Effector memory CD4-positive, alpha-beta T cell (primary cell): ENCODE data around the gene ONECUT1.
A peak's percentile ranks its signal among the peaks of the same experiment; 100 is the strongest.

Experiments used
- DNase-seq, 3 donors: peaks; one replicate each; pipeline ENCODE4 v3.0.0-alpha.2; 2020
- H3K27ac ChIP-seq: 2 replicates; pipeline ENCODE4 v1.7.0; 2013; ENCODE audit warnings: mild to moderate bottlenecking, low read length, moderate library complexity; ENCODE audit not compliant: insufficient read depth, poor library complexity, severe bottlenecking
- H3K27me3 ChIP-seq: replicated peaks from 2 replicates; pipeline ENCODE4 v1.7.0; 2013; ENCODE audit warnings: mild to moderate bottlenecking, low read length; ENCODE audit not compliant: insufficient read depth, control insufficient read depth, poor library complexity, severe bottlenecking
- H3K36me3 ChIP-seq: 2 replicates; pipeline ENCODE4 v1.7.0; 2013; ENCODE audit warnings: mild to moderate bottlenecking, low read length, moderate library complexity; ENCODE audit not compliant: control insufficient read depth, insufficient read depth
- H3K4me1 ChIP-seq: 2 replicates; pipeline ENCODE4 v1.7.0; 2013; ENCODE audit warnings: low read length, mild to moderate bottlenecking; ENCODE audit not compliant: control insufficient read depth, insufficient read depth, poor library complexity, severe bottlenecking
- H3K4me3 ChIP-seq: 2 replicates; pipeline ENCODE4 v1.7.0; 2013; ENCODE audit warnings: low read length, low read depth, mild to moderate bottlenecking; ENCODE audit not compliant: insufficient read depth, poor library complexity, severe bottlenecking
- H3K9me3 ChIP-seq: 2 replicates; pipeline ENCODE4 v1.7.0; 2013; ENCODE audit warnings: mild to moderate bottlenecking, low read length, moderate library complexity; ENCODE audit not compliant: control insufficient read depth

Gene ONECUT1

DNA sequence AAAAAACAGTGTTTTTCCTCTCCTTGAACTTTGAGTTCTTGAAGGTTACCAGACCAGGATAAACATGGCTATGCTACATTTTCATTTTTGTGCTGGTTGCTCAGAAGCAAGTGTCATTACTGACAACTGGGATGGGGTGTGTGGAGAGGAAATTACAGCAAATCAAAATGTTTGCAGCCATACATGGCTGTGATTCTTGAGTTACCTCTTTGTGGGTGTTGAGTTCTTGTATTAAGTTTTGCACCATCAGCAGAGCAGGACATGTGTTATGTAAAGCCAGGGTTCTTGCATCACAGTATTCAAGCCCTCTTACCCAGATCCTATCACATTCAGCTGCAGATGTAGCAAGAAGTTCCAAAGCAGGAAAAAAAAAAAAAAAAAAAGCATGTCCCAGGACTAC lies 57.0 kb downstream of the ONECUT1 start:
- Histone ChIP-seq H3K36me3 (no peaks in the 10 kb centered on the region), H3K9me3 (no peaks in the 10 kb centered on the region), H3K4me1 (peaks cover 6% of the 10 kb centered on the region), H3K27me3 (no peaks in the 10 kb centered on the region), H3K4me3 (no peak overlapping the region), H3K27ac (no peak overlapping the region)
- no peak for DNase-seq

DNA sequence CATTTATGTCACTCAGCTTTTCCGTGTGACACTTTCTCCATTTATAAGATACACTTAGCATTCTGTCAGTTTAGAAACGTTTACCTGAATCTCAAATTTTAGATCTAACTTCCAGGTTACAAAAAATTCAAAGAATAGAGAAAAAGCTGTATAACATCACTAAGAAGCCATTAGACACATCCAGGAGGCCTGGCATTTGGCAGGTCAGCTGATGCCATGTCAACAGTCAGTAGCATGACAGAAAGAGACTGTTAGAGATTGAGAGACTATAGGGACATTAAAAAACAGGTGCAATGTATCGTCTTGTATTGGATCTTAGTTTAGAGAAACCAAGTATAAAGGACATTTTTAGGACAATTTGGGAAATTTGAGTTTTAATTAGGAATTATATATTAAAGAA lies 57.6 kb downstream of the ONECUT1 start:
- Histone ChIP-seq H3K9me3 (no peaks in the 10 kb centered on the region), H3K27ac (no peak overlapping the region), H3K36me3 (no peaks in the 10 kb centered on the region), H3K4me1 (peaks cover 6% of the 10 kb centered on the region), H3K4me3 (no peak overlapping the region), H3K27me3 (no peaks in the 10 kb centered on the region)
- DNase-seq: no peak

DNA sequence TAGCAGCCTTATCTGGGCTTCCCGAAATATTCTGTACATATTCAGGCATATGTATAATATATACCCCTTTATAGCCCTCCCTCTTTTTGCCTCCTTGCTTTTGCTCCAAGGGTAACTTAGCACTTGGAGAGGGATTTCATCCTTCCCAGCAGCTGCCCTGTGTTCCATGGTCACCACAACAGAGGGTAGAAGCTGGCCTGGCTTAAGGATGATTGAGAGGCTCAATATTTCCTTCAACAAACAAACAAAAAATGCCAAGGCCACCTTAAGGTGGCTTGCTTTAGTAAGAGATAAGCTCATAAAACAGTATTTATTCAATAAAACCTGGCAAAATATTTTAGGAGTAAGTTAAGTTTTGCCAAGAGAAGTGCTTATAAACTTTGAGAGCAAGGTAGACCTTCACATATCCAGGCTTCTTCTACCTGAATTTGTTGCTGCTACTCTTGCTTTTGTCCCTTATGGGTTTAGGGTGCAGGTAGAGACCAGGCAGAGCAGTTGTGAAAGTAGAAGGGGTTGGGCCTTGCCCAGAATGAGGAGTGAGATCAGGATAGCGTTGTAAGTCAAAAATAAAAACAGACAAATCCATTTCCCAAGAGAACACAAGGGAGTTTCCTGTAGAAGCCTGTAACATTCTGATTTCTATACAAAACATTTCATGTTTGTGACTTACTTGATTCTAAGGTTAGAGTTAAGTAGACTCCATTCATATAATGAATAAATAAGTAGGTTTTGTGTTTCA lies 58.2 kb downstream of the ONECUT1 start:
- Histone ChIP-seq H3K4me1 (peaks cover 6% of the 10 kb centered on the region), H3K27me3 (no peaks in the 10 kb centered on the region), H3K36me3 (no peaks in the 10 kb centered on the region), H3K4me3 (no peak overlapping the region), H3K27ac (no peak overlapping the region), H3K9me3 (no peaks in the 10 kb centered on the region)
- no peak for DNase-seq

DNA sequence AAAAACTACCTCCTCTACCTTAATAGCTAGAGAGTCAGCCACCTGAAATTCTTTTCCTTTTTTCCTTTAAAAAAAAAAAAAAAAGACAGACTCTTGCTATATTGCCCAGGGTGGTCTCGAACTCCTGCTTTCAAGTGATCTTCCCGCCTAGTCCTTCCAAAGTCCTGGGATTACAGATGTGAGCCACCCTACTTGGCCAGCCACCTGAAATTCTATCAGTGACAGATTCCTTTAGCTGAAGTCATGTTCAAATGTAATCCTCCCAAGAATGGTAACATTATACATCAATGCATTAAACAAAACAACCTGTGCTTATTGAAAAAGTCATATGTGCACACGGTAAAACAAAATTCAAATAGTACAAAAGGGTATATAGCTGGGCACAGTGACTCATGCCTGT lies 59.1 kb downstream of the ONECUT1 start:
- H3K27me3 ChIP-seq: no peaks in the 10 kb centered on the region
- no peaks in the 10 kb centered on the region for H3K9me3 ChIP-seq
- no peak overlapping the region for H3K4me3 ChIP-seq
- H3K4me1 ChIP-seq: peaks cover 6% of the 10 kb centered on the region
- no peak overlapping the region for H3K27ac ChIP-seq
- DNase-seq: no peak
- no peaks in the 10 kb centered on the region for H3K36me3 ChIP-seq

DNA sequence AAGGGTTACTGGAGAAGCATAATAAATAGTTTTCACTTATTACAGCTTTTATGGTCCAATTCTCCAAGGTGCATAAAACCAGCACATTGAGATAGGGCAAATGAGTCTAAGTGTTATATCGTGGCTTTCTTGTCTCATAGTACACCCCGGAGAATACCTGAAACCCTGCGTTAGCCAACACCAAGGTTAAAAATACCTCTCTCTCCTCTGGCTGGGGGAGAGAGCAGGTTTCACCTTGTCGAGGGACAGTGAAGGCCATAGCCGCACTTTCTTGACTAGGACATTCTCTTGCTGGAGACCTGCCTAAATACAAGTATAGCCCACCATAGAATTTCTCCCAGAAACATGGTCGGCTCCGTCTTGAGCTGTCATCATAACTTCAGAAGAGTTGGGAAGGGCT lies 59.5 kb downstream of the ONECUT1 start:
- H3K4me3 ChIP-seq: no peak overlapping the region
- H3K9me3 ChIP-seq: no peaks in the 10 kb centered on the region
- no peak overlapping the region for H3K27ac ChIP-seq
- peaks cover 6% of the 10 kb centered on the region for H3K4me1 ChIP-seq
- no peaks in the 10 kb centered on the region for H3K27me3 ChIP-seq
- H3K36me3 ChIP-seq: no peaks in the 10 kb centered on the region
- DNase-seq: no peak

DNA sequence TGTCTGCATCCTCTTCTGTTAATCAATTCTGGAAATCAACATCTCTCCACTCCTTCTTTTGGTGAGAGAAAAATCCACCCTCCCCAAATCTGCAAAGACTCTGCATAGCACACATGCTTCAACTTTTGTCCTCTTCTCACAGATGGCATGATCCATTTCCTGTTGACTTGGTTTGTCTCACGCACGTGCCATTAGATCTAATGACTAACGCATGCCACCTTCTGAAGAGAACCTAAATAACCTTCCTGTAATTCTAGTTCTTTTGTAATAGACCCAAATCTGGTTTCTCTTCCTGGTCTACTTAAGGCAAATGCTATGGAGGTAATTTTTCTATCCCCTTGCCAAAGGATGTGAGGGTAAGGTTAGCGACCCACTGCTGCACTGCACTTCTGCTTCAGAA lies 60.0 kb downstream of the ONECUT1 start:
- no peaks in the 10 kb centered on the region for H3K9me3 ChIP-seq
- DNase-seq: peak in 2 of 3 donors; percentile 19 to 22
- peaks cover 6% of the 10 kb centered on the region for H3K4me1 ChIP-seq
- H3K36me3 ChIP-seq: no peaks in the 10 kb centered on the region
- H3K4me3 ChIP-seq: no peak overlapping the region
- H3K27ac ChIP-seq: no peak overlapping the region
- no peaks in the 10 kb centered on the region for H3K27me3 ChIP-seq

DNA sequence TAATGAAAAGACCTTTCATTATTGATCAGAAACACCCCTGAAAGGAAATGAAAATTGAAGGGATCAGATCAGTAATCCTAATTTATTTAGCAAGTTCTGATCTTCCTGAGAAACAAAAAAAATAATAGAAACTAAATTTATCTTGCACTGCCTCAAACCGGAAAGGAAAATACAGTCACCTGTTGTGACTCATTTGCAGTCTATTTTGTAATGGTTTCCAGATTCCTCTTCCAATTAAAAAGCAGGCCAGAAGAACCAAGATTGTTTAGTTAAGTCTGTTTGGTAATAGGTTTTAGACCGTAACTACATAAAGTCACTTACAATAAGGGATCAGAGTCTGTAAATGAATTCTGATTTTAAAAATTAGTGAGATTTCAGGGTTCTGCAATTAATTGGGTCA lies 61.2 kb downstream of the ONECUT1 start:
- no peak for DNase-seq
- no peaks in the 10 kb centered on the region for H3K9me3 ChIP-seq
- H3K36me3 ChIP-seq: no peaks in the 10 kb centered on the region
- H3K4me1 ChIP-seq: peaks cover 6% of the 10 kb centered on the region
- no peaks in the 10 kb centered on the region for H3K27me3 ChIP-seq
- H3K4me3 ChIP-seq: no peak overlapping the region
- H3K27ac ChIP-seq: no peak overlapping the region

DNA sequence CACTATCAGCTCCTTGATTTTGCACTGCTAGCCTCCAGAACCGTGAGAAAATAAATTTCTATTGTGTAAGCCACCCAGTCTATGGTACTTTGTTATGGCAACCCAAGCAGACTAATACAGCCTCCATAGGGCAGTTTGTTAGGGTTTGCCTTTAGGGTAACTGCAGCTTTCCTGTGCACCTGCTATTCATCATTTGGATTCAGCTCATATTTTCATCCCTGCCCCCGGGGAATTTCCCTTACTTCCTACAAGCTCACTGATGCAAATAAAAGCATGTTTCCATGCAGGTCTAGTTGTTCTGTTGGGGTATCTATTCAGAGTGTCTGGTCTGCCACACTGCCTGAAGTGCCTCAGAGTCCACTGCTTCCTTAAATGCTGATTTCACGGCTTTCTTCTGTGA lies 62.3 kb downstream of the ONECUT1 start:
- H3K9me3 ChIP-seq: no peaks in the 10 kb centered on the region
- H3K4me3 ChIP-seq: no peak overlapping the region
- no peaks in the 10 kb centered on the region for H3K36me3 ChIP-seq
- no peaks in the 10 kb centered on the region for H3K27me3 ChIP-seq
- no peak for DNase-seq
- H3K4me1 ChIP-seq: peaks cover 6% of the 10 kb centered on the region
- no peak overlapping the region for H3K27ac ChIP-seq

DNA sequence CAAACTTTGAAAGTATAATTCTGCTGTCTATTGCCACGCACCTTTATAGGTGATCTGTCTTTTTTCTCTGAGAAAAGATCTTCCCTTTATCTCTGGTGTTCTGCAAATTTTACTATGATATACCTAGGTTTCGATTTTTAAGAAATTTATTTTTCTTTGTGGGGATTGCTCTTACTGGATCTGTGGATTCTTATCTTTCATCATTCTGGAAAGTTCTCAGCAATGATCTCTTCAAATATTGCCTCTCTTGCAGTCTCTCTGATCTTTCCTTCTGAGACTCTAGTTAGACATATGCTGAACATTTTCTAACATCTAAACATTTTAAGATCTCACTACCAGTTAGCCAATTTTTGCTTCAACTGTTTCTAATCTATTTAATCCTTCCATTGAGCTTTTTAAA lies 63.9 kb downstream of the ONECUT1 start:
- no peaks in the 10 kb centered on the region for H3K27me3 ChIP-seq
- H3K27ac ChIP-seq: no peak overlapping the region
- H3K36me3 ChIP-seq: no peaks in the 10 kb centered on the region
- H3K4me3 ChIP-seq: no peak overlapping the region
- no peak for DNase-seq
- H3K4me1 ChIP-seq: peaks cover 6% of the 10 kb centered on the region
- no peaks in the 10 kb centered on the region for H3K9me3 ChIP-seq

DNA sequence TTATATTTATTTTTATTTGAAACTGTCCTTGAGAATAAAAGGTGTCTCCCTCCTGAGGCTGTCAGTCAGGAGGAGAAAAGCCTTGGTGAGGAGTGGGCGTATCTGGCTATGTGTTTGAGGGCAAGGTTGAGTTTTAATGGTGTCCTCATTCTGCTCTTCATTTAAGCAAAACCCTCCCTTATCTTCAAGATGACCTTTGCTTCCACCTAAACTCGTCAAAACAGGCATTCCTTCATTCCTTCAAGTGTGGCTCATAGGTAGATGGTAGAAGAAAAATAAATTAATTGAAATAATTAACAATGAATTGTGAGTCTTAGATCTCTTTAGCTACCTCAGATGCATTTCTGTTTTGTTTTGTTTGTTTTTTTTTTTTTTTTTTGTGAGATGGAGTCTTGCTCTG lies 71.6 kb downstream of the ONECUT1 start:
- Histone ChIP-seq H3K36me3 (no peaks in the 10 kb centered on the region), H3K9me3 (no peaks in the 10 kb centered on the region), H3K4me1 (no peaks in the 10 kb centered on the region), H3K27ac (no peak overlapping the region), H3K27me3 (no peaks in the 10 kb centered on the region), H3K4me3 (no peak overlapping the region)
- DNase-seq: no peak
